Neural progenitor cell (in vitro differentiated cells): ENCODE measurements around the gene ARHGAP5. TPM values are rescaled to one million over a fixed set of nuclear protein-coding genes. Genes with fewer than 3 reads are reported as not detected.

Experiments used
- DNase-seq: peaks from one replicate; pipeline ENCODE4 v3.0.0-alpha.2; 2016; ENCODE audit warnings: low spot score
- H2AFZ ChIP-seq: fragments of 200-600 bp; sonication (generic); replicated peaks from 2 replicates; pipeline ENCODE4 v1.6.1; 2016; ENCODE audit warnings: antibody characterized with exemption
- H3F3A ChIP-seq: fragments of 200-600 bp; sonication (generic); 2 replicates; pipeline ENCODE4 v1.6.1; 2016; ENCODE audit warnings: antibody characterized with exemption, low read depth
- H3K27ac ChIP-seq: fragments of 200-600 bp; sonication (generic); 2 replicates; pipeline ENCODE4 v1.5.1; 2016; ENCODE audit warnings: mild to moderate bottlenecking
- H3K27me3 ChIP-seq: fragments of 200-600 bp; sonication (generic); 2 replicates; pipeline ENCODE4 v1.6.1; 2016; ENCODE audit warnings: mild to moderate bottlenecking, moderate library complexity
- H3K36me3 ChIP-seq: fragments of 200-600 bp; sonication (generic); 2 replicates; pipeline ENCODE4 v1.5.1; 2016
- H3K4me1 ChIP-seq: fragments of 200-600 bp; sonication (generic); 2 replicates; pipeline ENCODE4 v1.6.1; 2016; ENCODE audit warnings: mixed run types
- H3K4me2 ChIP-seq: fragments of 200-600 bp; sonication (generic); 2 replicates; pipeline ENCODE4 v1.6.1; 2016
- H3K4me3 ChIP-seq: fragments of 200-600 bp; sonication (generic); 2 replicates; pipeline ENCODE4 v1.5.1; 2016
- H3K79me2 ChIP-seq: fragments of 200-600 bp; sonication (generic); 2 replicates; pipeline ENCODE4 v1.6.1; 2016; ENCODE audit warnings: low read depth
- H3K9ac ChIP-seq: fragments of 200-600 bp; sonication (generic); 2 replicates; pipeline ENCODE4 v1.6.1; 2016
- H3K9me3 ChIP-seq: fragments of 200-600 bp; sonication (generic); 2 replicates; pipeline ENCODE4 v1.5.1; 2016; ENCODE audit warnings: low read depth
- H4K20me1 ChIP-seq: fragments of 200-600 bp; sonication (generic); 2 replicates; pipeline ENCODE4 v1.6.1; 2016; ENCODE audit warnings: low read depth
- H3K27ac Mint-ChIP-seq: 3 replicates; pipeline ENCODE4 v1.8.0; 2021; ENCODE audit warnings: mixed read lengths
- H3K27me3 Mint-ChIP-seq: 2 replicates; pipeline ENCODE4 v1.8.0; 2022; ENCODE audit warnings: low read depth, mild to moderate bottlenecking, inconsistent platforms, moderate library complexity, mixed read lengths; ENCODE audit not compliant: insufficient read depth
- H3K36me3 Mint-ChIP-seq: 3 replicates; pipeline ENCODE4 v1.8.0; 2021; ENCODE audit warnings: mixed read lengths
- H3K4me1 Mint-ChIP-seq: 3 replicates; pipeline ENCODE4 v1.8.0; 2021; ENCODE audit warnings: mixed read lengths
- H3K4me3 Mint-ChIP-seq: 3 replicates; pipeline ENCODE4 v1.8.0; 2021; ENCODE audit warnings: mild to moderate bottlenecking, moderate library complexity, mixed read lengths
- H3K9me3 Mint-ChIP-seq: 3 replicates; pipeline ENCODE4 v1.8.0; 2020; ENCODE audit warnings: mixed read lengths
- EZH2 ChIP-seq: fragments of 200-600 bp; sonication (generic); IDR thresholded peaks from 2 replicates; pipeline ENCODE4 v1.6.1; 2017; ENCODE audit warnings: antibody characterized with exemption, mild to moderate bottlenecking, moderate library complexity
- EZH2phosphoT487 ChIP-seq: fragments of 200-600 bp; sonication (generic); IDR thresholded peaks from 2 replicates; pipeline ENCODE4 v1.6.1; 2017; ENCODE audit warnings: antibody characterized with exemption
- total RNA-seq: library from RNA; depleted of rRNA; stranded (reverse); fragments of >200 nt; gene quantifications from 2 replicates; pipeline ENCODE4 v1.2.3, GENCODE V29; 2015; ENCODE audit warnings: low replicate concordance
- TF ChIP-seq, protein P1 (sequence below): fragments of 200-600 bp; sonication (generic); IDR thresholded peaks from 2 replicates; pipeline ENCODE4 v1.5.1; 2017; ENCODE audit warnings: antibody characterized with exemption, mild to moderate bottlenecking

The ARHGAP5 gene
- total RNA-seq, 1 donor from 2014 or later, result 202 TPM

DNA sequence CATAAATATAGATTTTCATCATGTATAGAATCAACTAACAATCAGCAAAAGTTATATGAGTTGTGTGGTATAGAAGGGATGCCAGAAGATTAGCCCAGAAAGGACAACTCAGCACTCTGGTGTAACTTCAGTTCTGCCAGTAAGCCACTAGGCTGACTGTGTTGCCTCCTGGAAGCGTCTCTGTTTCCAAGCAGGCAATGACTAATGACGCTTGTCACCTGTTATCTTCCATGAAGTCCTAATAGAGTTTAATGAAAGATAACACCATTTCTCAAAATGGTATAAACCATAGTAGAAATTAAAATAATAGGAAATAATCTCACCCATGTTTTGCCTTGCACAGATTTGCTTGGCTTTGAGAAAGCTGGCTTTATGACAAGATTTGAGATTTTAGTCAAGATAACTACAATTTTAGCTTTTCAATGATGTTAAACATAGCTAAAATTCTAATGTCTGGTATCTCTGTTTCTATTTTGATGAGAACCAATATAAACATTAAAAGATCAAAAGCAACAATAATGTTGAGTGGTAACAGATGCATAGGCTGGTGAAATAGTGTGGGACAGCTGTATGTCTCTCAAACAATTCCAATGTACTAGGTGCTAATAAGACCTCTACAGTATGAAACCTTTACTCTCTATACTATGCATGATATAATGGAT is 115.7 kb downstream of the ARHGAP5 start:
- Histone ChIP-seq H3K27me3 (no peaks in the 10 kb centered on the region), H3K4me2 (no peak overlapping the region), H3K36me3 (no peaks in the 10 kb centered on the region), H3K4me1 (no peaks in the 10 kb centered on the region), H4K20me1 (no peaks in the 10 kb centered on the region), H3K27ac (no peak overlapping the region), H3K9me3 (no peaks in the 10 kb centered on the region), H2AFZ (no peak overlapping the region), H3F3A (no peaks in the 10 kb centered on the region), H3K79me2 (no peaks in the 10 kb centered on the region), H3K4me3 (no peak overlapping the region), H3K9ac (no peak overlapping the region)
- H3K4me3 Mint-ChIP-seq, result no peak overlapping the region
- H3K9me3 Mint-ChIP-seq, result no peaks in the 10 kb centered on the region
- H3K27me3 Mint-ChIP-seq, result no peaks in the 10 kb centered on the region
- no peaks in the 10 kb centered on the region for H3K4me1 Mint-ChIP-seq
- DNase-seq, result no peak
- TF ChIP-seq EZH2 (no peak), EZH2phosphoT487 (no peak)
- TF ChIP-seq, protein P1, sequence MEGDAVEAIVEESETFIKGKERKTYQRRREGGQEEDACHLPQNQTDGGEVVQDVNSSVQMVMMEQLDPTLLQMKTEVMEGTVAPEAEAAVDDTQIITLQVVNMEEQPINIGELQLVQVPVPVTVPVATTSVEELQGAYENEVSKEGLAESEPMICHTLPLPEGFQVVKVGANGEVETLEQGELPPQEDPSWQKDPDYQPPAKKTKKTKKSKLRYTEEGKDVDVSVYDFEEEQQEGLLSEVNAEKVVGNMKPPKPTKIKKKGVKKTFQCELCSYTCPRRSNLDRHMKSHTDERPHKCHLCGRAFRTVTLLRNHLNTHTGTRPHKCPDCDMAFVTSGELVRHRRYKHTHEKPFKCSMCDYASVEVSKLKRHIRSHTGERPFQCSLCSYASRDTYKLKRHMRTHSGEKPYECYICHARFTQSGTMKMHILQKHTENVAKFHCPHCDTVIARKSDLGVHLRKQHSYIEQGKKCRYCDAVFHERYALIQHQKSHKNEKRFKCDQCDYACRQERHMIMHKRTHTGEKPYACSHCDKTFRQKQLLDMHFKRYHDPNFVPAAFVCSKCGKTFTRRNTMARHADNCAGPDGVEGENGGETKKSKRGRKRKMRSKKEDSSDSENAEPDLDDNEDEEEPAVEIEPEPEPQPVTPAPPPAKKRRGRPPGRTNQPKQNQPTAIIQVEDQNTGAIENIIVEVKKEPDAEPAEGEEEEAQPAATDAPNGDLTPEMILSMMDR, result no peak
- H3K36me3 Mint-ChIP-seq, result no peaks in the 10 kb centered on the region
- H3K27ac Mint-ChIP-seq, result no peak overlapping the region

DNA sequence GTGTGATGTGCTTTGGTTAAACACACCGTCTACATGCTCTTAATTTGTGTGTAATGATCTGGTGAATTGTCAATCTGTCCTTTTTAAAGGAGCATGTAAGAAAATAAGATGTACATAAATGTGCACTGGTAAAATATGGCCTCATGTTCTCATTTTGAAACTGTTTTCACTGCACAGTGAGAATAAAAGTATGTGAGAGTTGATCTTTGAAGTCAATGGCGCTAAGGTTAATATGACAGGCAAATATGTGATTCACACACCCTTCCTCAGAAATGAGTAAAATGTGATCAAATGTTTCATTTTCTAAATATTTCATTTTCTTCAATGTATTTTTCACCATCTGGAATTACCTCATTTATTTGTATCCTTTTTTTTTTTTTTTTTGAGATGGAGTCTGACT is 116.4 kb downstream of the ARHGAP5 start:
- DNase-seq, result no peak
- Histone ChIP-seq H2AFZ (no peak overlapping the region), H4K20me1 (no peaks in the 10 kb centered on the region), H3K79me2 (no peaks in the 10 kb centered on the region), H3K9me3 (no peaks in the 10 kb centered on the region), H3K27ac (no peak overlapping the region), H3K27me3 (no peaks in the 10 kb centered on the region), H3K9ac (no peak overlapping the region), H3K4me2 (no peak overlapping the region), H3F3A (no peaks in the 10 kb centered on the region), H3K4me1 (no peaks in the 10 kb centered on the region), H3K4me3 (no peak overlapping the region), H3K36me3 (no peaks in the 10 kb centered on the region)
- Mint-ChIP-seq H3K27me3 (no peaks in the 10 kb centered on the region), H3K27ac (no peak overlapping the region), H3K9me3 (no peaks in the 10 kb centered on the region), H3K4me1 (no peaks in the 10 kb centered on the region), H3K4me3 (no peak overlapping the region), H3K36me3 (no peaks in the 10 kb centered on the region)
- TF ChIP-seq, protein P1, result no peak
- TF ChIP-seq EZH2phosphoT487 (no peak), EZH2 (no peak)

DNA sequence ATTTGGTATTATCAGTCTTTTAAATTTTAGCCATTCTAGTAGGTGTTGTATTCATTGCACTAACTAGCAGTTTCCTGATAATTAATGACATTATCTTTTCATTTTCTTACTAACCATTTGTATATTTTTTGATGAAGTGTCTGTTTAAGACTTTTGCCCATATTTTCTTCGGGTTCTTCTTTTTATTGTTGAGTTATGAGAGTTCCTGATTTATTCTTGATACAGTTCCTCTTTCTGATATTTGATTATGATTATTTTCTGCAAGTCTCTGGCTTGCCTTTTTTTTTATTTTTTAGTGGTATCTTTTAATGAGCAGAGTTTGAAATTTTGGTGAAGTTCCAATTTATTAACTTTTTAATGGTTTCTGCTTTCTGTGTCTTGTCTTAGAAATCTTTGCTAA is 118.5 kb downstream of the ARHGAP5 start:
- Histone ChIP-seq H3K4me2 (no peak overlapping the region), H3K27ac (no peak overlapping the region), H3K4me1 (peaks cover 2% of the 10 kb centered on the region), H4K20me1 (peaks cover 4% of the 10 kb centered on the region), H3K9ac (no peak overlapping the region), H3K9me3 (no peaks in the 10 kb centered on the region), H3K27me3 (peaks cover 8% of the 10 kb centered on the region), H3K79me2 (no peaks in the 10 kb centered on the region), H3K4me3 (no peak overlapping the region), H3K36me3 (no peaks in the 10 kb centered on the region), H3F3A (peaks cover 7% of the 10 kb centered on the region), H2AFZ (no peak overlapping the region)
- no peaks in the 10 kb centered on the region for H3K9me3 Mint-ChIP-seq
- no peak for DNase-seq
- H3K4me3 Mint-ChIP-seq, result no peak overlapping the region
- H3K4me1 Mint-ChIP-seq, result no peaks in the 10 kb centered on the region
- H3K36me3 Mint-ChIP-seq, result no peaks in the 10 kb centered on the region
- no peak overlapping the region for H3K27ac Mint-ChIP-seq
- TF ChIP-seq, protein P1, result no peak
- no peak for TF ChIP-seq EZH2phosphoT487
- no peak for TF ChIP-seq EZH2
- H3K27me3 Mint-ChIP-seq, result no peaks in the 10 kb centered on the region
